Peyer's patch (tissue), 4 donors: ENCODE data around the gene LYPD5. TPM values are rescaled to one million over a fixed set of nuclear protein-coding genes. Genes with fewer than 3 reads are reported as not detected.

Source experiments
- DNase-seq, 3 donors: peaks; one replicate each; pipeline ENCODE4 v3.0.0-alpha.2; 2017 to 2019
- H3K27ac ChIP-seq, 4 donors: fragments of 200-600 bp; sonication (generic); one replicate each; pipeline ENCODE4 v1.5.1; 2016 to 2019
- H3K27me3 ChIP-seq, 2 donors: fragments of 200-600 bp; sonication (generic); one replicate each; pipeline ENCODE4 v1.5.1; 2019
- H3K36me3 ChIP-seq, 3 donors: fragments of 200-600 bp; sonication (generic); one replicate each; pipeline ENCODE4 v1.5.1; 2016 to 2019
- H3K4me1 ChIP-seq, 4 donors: fragments of 200-600 bp; sonication (generic); one replicate each; pipeline ENCODE4 v1.5.1; 2016 to 2019
- H3K4me3 ChIP-seq, 4 donors: fragments of 200-600 bp; sonication (generic); 1 replicate in 3 of 4; 2 replicates in 1 of 4; pipeline ENCODE4 v1.5.1; 2016 to 2019; ENCODE audit warnings: mild to moderate bottlenecking in 1 of 4
- H3K9me3 ChIP-seq, 4 donors: fragments of 200-600 bp; sonication (generic); one replicate each; pipeline ENCODE4 v1.5.1; 2016 to 2019; ENCODE audit warnings: mild to moderate bottlenecking in 1 of 4
- CTCF ChIP-seq, 6 experiments: fragments of 450-650 bp in 4 of 6; fragments of 200-600 bp in 2 of 6; sonication (generic) in 1 of 6; IDR thresholded peaks; one replicate each; pipeline ENCODE4 v1.5.1; 2017 to 2019; ENCODE audit warnings: antibody characterized with exemption in 6 of 6, mild to moderate bottlenecking in 3 of 6, moderate library complexity in 1 of 6
- POLR2A ChIP-seq, 2 donors: fragments of 450-650 bp; IDR thresholded peaks; one replicate each; pipeline ENCODE4 v1.5.1; 2017; ENCODE audit warnings: antibody characterized with exemption in 2 of 2, mild to moderate bottlenecking in 2 of 2, moderate library complexity in 2 of 2
- total RNA-seq, 4 donors: library from RNA; depleted of rRNA; stranded (reverse); fragments of >200 nt; gene quantifications; one replicate each; pipeline ENCODE4 v1.1.0, GENCODE V29; 2016

Gene LYPD5
- total RNA-seq, 4 donors from 2014 or later, result 0.27 to 1.7 TPM; not detected in 2

DNA sequence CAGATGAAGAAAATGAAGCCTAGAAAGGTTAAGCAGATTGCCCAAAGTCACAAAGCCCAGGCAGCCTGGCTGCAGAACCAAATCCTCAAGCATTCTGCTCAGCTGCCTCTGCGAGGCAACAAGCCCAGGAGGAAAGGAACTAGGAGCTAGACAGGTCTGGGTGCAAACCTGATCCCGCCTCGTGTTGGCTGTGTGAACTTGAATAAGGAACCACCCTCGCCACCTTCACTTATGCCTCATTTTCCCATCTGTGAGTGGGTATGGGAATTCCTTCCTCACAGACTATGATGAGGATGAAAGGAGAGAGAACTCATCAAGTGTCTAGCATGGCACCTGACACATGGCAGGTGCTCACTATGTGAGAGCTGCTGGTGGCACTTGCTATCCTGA, 54.0 kb downstream of the LYPD5 start:
- Histone ChIP-seq H3K36me3 (peaks cover 0 to 57% (median 0%) of the 10 kb centered on the region in 3 donors), H3K4me3 (no peak overlapping the region), H3K27ac (peak overlapping the region in 1 of 4 donors; percentile 42), H3K9me3 (no peaks in the 10 kb centered on the region), H3K27me3 (no peaks in the 10 kb centered on the region), H3K4me1 (peaks cover 2 to 12% (median 8%) of the 10 kb centered on the region in 4 donors)
- TF ChIP-seq CTCF (IDR thresholded peaks at IDR 0.05) (no peak), POLR2A (IDR thresholded peaks at IDR 0.05) (no peak)
- DNase-seq, result no peak

GRCh38 chr19:43747557-43748204, 54.6 kb downstream of the LYPD5 start:
- no peak overlapping the region for H3K4me3 ChIP-seq
- H3K36me3 ChIP-seq, result peaks cover 0 to 58% (median 0%) of the 10 kb centered on the region in 3 donors
- no peaks in the 10 kb centered on the region for H3K9me3 ChIP-seq
- no peak for DNase-seq
- peaks cover 0 to 7% (median 6%) of the 10 kb centered on the region in 4 donors for H3K4me1 ChIP-seq
- H3K27ac ChIP-seq, result peak overlapping the region in 1 of 4 donors; percentile 42
- no peaks in the 10 kb centered on the region for H3K27me3 ChIP-seq
- TF ChIP-seq POLR2A (IDR thresholded peaks at IDR 0.05), result no peak
- TF ChIP-seq CTCF (IDR thresholded peaks at IDR 0.05), result no peak

Other genes starting within 250 kb of the LYPD5 start
- gene XRCC1, start 226.9 kb downstream of the LYPD5 start, total RNA-seq, result 10 to 100 TPM; 18.4 to 49.5 (median 22.2) TPM
- 1 to 10 TPM in 3 of 4 donors, not detected in 1; 1.9 to 6.6 (median 2.8) TPM for gene PINLYP, start 226.6 kb downstream of the LYPD5 start, total RNA-seq
- gene IRGQ, start 206.3 kb downstream of the LYPD5 start, total RNA-seq, result 10 to 100 TPM; 10.7 to 28.8 (median 18.5) TPM
- 10 to 100 TPM in 3 of 4 donors, 1 to 10 TPM in 1; 6.6 to 21.9 (median 16.5) TPM for gene ZNF576, start 205.9 kb downstream of the LYPD5 start, total RNA-seq
- gene SRRM5, start 190.4 kb downstream of the LYPD5 start, total RNA-seq, result 1 to 10 TPM in 3 of 4 donors, not detected in 1; 1.2 to 2.7 (median 2.5) TPM
- gene ZNF428, start 182.8 kb downstream of the LYPD5 start, total RNA-seq, result 10 to 100 TPM; 10.5 to 28.1 (median 11.6) TPM
- gene CADM4, start 162.6 kb downstream of the LYPD5 start, total RNA-seq, result 1 to 10 TPM in 1 of 4 donors, under 1 TPM in 1, not detected in 2; 0.80 to 1.4 TPM
- 10 to 100 TPM in 3 of 4 donors, 1 to 10 TPM in 1; 7.0 to 21.2 (median 15.5) TPM for gene PLAUR, start 132.3 kb downstream of the LYPD5 start, total RNA-seq
- gene IRGC, start 86.4 kb downstream of the LYPD5 start, total RNA-seq, result not detected
- 10 to 100 TPM; 25.0 to 56.1 (median 40.8) TPM for gene SMG9, start 47.5 kb downstream of the LYPD5 start, total RNA-seq
- 10 to 100 TPM in 3 of 4 donors, 1 to 10 TPM in 1; 5.1 to 54.5 (median 33.1) TPM for gene KCNN4, start 21.5 kb downstream of the LYPD5 start, total RNA-seq
- 10 to 100 TPM in 2 of 4 donors, 1 to 10 TPM in 2; 5.4 to 22.1 (median 11.8) TPM for gene ZNF283, start 24.9 kb upstream of the LYPD5 start, total RNA-seq
- 1 to 10 TPM in 2 of 4 donors, under 1 TPM in 1, not detected in 1; 0.66 to 2.8 (median 1.2) TPM for gene ZNF404, start 81.5 kb upstream of the LYPD5 start, total RNA-seq
- 10 to 100 TPM in 3 of 4 donors, 1 to 10 TPM in 1; 6.9 to 18.2 (median 14.9) TPM for gene ZNF45, start 132.8 kb upstream of the LYPD5 start, total RNA-seq
- 1 to 10 TPM; 3.2 to 5.9 (median 5.0) TPM for gene ZNF221, start 148.8 kb upstream of the LYPD5 start, total RNA-seq
- 10 to 100 TPM in 1 of 4 donors, 1 to 10 TPM in 3; 2.5 to 10.9 (median 6.2) TPM for gene ZNF155, start 181.7 kb upstream of the LYPD5 start, total RNA-seq
- gene ZNF230, start 200.5 kb upstream of the LYPD5 start, total RNA-seq, result 10 to 100 TPM in 1 of 4 donors, 1 to 10 TPM in 3; 3.3 to 11.2 (median 4.0) TPM
- gene ZNF222, start 222.9 kb upstream of the LYPD5 start, total RNA-seq, result 10 to 100 TPM in 1 of 4 donors, 1 to 10 TPM in 2, not detected in 1; 3.0 to 10.7 (median 3.5) TPM
- 10 to 100 TPM in 1 of 4 donors, 1 to 10 TPM in 3; 5.8 to 23.0 (median 8.1) TPM for gene ZNF223, start 249.6 kb upstream of the LYPD5 start, total RNA-seq